HCT116 (cell line): ENCODE data around the gene ERN1. TPM values are rescaled to one million over a fixed set of nuclear protein-coding genes. Genes with fewer than 3 reads are reported as not detected.

Source experiments
- ATAC-seq: fragments of 200-7000 bp; cut with Tn5 transposase; 2 replicates; pipeline ENCODE4 v1.9.1; 2020; ENCODE audit warnings: mild to moderate bottlenecking, moderate library complexity
- BruUV-seq: library from RNA; stranded (reverse); fragments of 400-500 nt; replicated peaks from 2 replicates; lab custom pipeline; 2021; lab: Mats Ljungman, UMichigan
- CTCF ChIA-PET: fragments of 300-600 bp; sonication (Branson Sonifier 250); formaldehyde crosslinking; loops from one replicate; lab custom pipeline; 2021; ENCODE audit warnings: antibody characterized with exemption; lab: Charles Lee
- POLR2A ChIA-PET: fragments of 300-600, 350-600 bp; sonication (Branson Sonifier 250); formaldehyde crosslinking; loops from one replicate; lab custom pipeline; 2021; ENCODE audit warnings: antibody characterized with exemption; lab: Charles Lee
- RAD21 ChIA-PET, 2 experiments: fragments of 300-600 bp; sonication (Branson Sonifier 250); formaldehyde crosslinking; loops; one replicate each; lab custom pipeline; 2023; ENCODE audit warnings: low total read pairs in 2 of 2; ENCODE audit not compliant: uncharacterized antibody in 2 of 2, unreplicated experiment in 2 of 2, low non-redundant PET in 1 of 2; lab: Charles Lee
- DNase-seq: peaks from one replicate; pipeline ENCODE4 v3.0.0-alpha.2; 2010; ENCODE audit warnings: low read depth, low spot score
- H2AFZ ChIP-seq: fragments of 200-600 bp; shearing (Covaris generic), sonication (generic); 2 replicates; pipeline ENCODE4 v1.6.1; 2017; ENCODE audit warnings: low read depth, mixed run types, mixed read lengths, antibody characterized with exemption, low read length; ENCODE audit not compliant: poor library complexity, severe bottlenecking
- H3K27ac ChIP-seq: 2 replicates; pipeline ENCODE4 v1.5.1; 2012; ENCODE audit warnings: low read depth, low read length
- H3K27me3 ChIP-seq: fragments of 200-600 bp; sonication (generic); 2 replicates; pipeline ENCODE4 v1.6.1; 2016; ENCODE audit warnings: mixed run types, low read length, mixed read lengths; ENCODE audit not compliant: insufficient read depth
- H3K36me3 ChIP-seq, 2 experiments: fragments of 200-500 bp in 1 of 2; fragments of 200-600 bp in 1 of 2; sonication (Bioruptor generic) in 1 of 2; sonication (generic) in 1 of 2; 2 replicates each; pipeline versions ENCODE4 v1.5.1 to v1.6.1; 2014 to 2016; ENCODE audit warnings: low read length in 2 of 2, inconsistent platforms in 1 of 2, mixed read lengths in 1 of 2, mixed run types in 1 of 2; ENCODE audit not compliant: insufficient read depth in 2 of 2, control insufficient read depth in 1 of 2
- H3K4me1 ChIP-seq, 2 experiments: fragments of 200-600 bp in 1 of 2; sonication (generic) in 1 of 2; 2 replicates each; pipeline versions ENCODE4 v1.5.1 to v1.6.1; 2012 to 2017; ENCODE audit warnings: low read length in 2 of 2, inconsistent platforms in 1 of 2, mild to moderate bottlenecking in 1 of 2, mixed read lengths in 1 of 2, mixed run types in 1 of 2, moderate library complexity in 1 of 2; ENCODE audit not compliant: insufficient read depth in 2 of 2, control insufficient read depth in 1 of 2
- H3K4me2 ChIP-seq: fragments of 200-600 bp; sonication (generic); 2 replicates; pipeline ENCODE4 v1.6.1; 2017; ENCODE audit warnings: mixed run types, low read length, mixed read lengths
- H3K4me3 ChIP-seq, 2 experiments: fragments of 200-600 bp in 1 of 2; sonication (generic) in 1 of 2; replicated peaks in 1 of 2; 2 replicates each; pipeline ENCODE4 v1.5.1; 2011 to 2016; ENCODE audit warnings: low read length in 2 of 2, control low read depth in 1 of 2, low read depth in 1 of 2, mild to moderate bottlenecking in 1 of 2, mixed read lengths in 1 of 2, mixed run types in 1 of 2
- H3K79me2 ChIP-seq: fragments of 200-600 bp; sonication (generic); 2 replicates; pipeline ENCODE4 v1.6.1; 2017; ENCODE audit warnings: mild to moderate bottlenecking, mixed run types, low read length, moderate library complexity, mixed read lengths; ENCODE audit not compliant: insufficient read depth
- H3K9ac ChIP-seq: fragments of 200-600 bp; sonication (generic); 2 replicates; pipeline ENCODE4 v1.6.1; 2016; ENCODE audit warnings: low read length, mixed read lengths
- H3K9me2 ChIP-seq: fragments of 200-600 bp; sonication (generic), shearing (Covaris generic); 2 replicates; pipeline ENCODE4 v1.6.1; 2017; ENCODE audit warnings: mixed run types, mild to moderate bottlenecking, moderate library complexity; ENCODE audit not compliant: insufficient read depth
- H3K9me3 ChIP-seq, 2 experiments: fragments of 200-500 bp in 1 of 2; fragments of 200-600 bp in 1 of 2; sonication (Bioruptor generic) in 1 of 2; sonication (generic) in 1 of 2; 2 replicates each; pipeline ENCODE4 v1.6.1; 2014 to 2017; ENCODE audit warnings: low read length in 2 of 2, mixed read lengths in 2 of 2, inconsistent platforms in 1 of 2, low read depth in 1 of 2, mild to moderate bottlenecking in 1 of 2, mixed run types in 1 of 2, moderate library complexity in 1 of 2; ENCODE audit not compliant: control insufficient read depth in 1 of 2, insufficient read depth in 1 of 2
- H4K20me1 ChIP-seq: fragments of 200-600 bp; sonication (generic), shearing (Covaris generic); 2 replicates; pipeline ENCODE4 v1.6.1; 2017; ENCODE audit warnings: mixed run types, mild to moderate bottlenecking, moderate library complexity; ENCODE audit not compliant: insufficient read depth
- CBX3 ChIP-seq: IDR thresholded peaks from 2 replicates; pipeline ENCODE4 v1.6.1; 2012; ENCODE audit warnings: low read depth
- CEBPB ChIP-seq: IDR thresholded peaks from 2 replicates; pipeline ENCODE4 v1.6.1; 2012; ENCODE audit warnings: low read depth
- ELF1 ChIP-seq: IDR thresholded peaks from 2 replicates; pipeline ENCODE4 v1.6.1; 2012; ENCODE audit warnings: low read depth, borderline replicate concordance
- EZH2 ChIP-seq: fragments of 200-600 bp; sonication (generic); IDR thresholded peaks from 2 replicates; pipeline ENCODE4 v1.6.1; 2017; ENCODE audit warnings: antibody characterized with exemption, mixed run types
- EZH2phosphoT487 ChIP-seq: fragments of 200-600 bp; IDR thresholded peaks from 2 replicates; pipeline ENCODE4 v1.6.1; 2018; ENCODE audit warnings: antibody characterized with exemption, borderline replicate concordance
- JUND ChIP-seq: IDR thresholded peaks from 2 replicates; pipeline ENCODE4 v1.6.1; 2012
- POLR2A ChIP-seq: IDR thresholded peaks from 2 replicates; pipeline ENCODE4 v1.7.0; 2011; ENCODE audit warnings: borderline replicate concordance; ENCODE audit not compliant: insufficient read depth, insufficient read length; ENCODE audit errors: extremely low read depth
- RAD21 ChIP-seq: IDR thresholded peaks from 2 replicates; pipeline ENCODE4 v1.6.1; 2012; ENCODE audit warnings: low read depth, mild to moderate bottlenecking
- SIN3A ChIP-seq: IDR thresholded peaks from 2 replicates; pipeline ENCODE4 v1.6.1; 2012; ENCODE audit warnings: low read depth
- SP1 ChIP-seq: IDR thresholded peaks from 2 replicates; pipeline ENCODE4 v1.6.1; 2012; ENCODE audit warnings: low read depth
- SRF ChIP-seq: IDR thresholded peaks from 2 replicates; pipeline ENCODE4 v1.6.1; 2012; ENCODE audit warnings: low read depth
- TCF7L2 ChIP-seq: IDR thresholded peaks from 2 replicates; pipeline ENCODE4 v1.7.0; 2011; ENCODE audit warnings: borderline replicate concordance, inconsistent platforms; ENCODE audit not compliant: insufficient read depth, insufficient read length; ENCODE audit errors: extremely low read depth
- YY1 ChIP-seq: IDR thresholded peaks from 2 replicates; pipeline ENCODE4 v1.6.1; 2011; ENCODE audit warnings: low read length, low read depth, moderate library complexity, mild to moderate bottlenecking; ENCODE audit not compliant: insufficient replicate concordance; ENCODE audit errors: extremely low read depth
- ZFX ChIP-seq: fragments of 450-650 bp; IDR thresholded peaks from 2 replicates; pipeline ENCODE4 v1.6.1; 2017
- intact Hi-C: fragments of 100-400 bp; cut with micrococcal nuclease; formaldehyde crosslinking; loops from 2 replicates; pipeline ENCODE4 v1.10.0; 2022
- total RNA-seq: library from RNA; stranded (reverse); gene quantifications from one replicate; pipeline ENCODE4 v1.2.1, GENCODE V29; 2021; ENCODE audit not compliant: unreplicated experiment
- TF ChIP-seq, protein P1 (sequence below): IDR thresholded peaks from 2 replicates; pipeline ENCODE4 v1.6.1; 2011; ENCODE audit warnings: mild to moderate bottlenecking, low read length, moderate library complexity; ENCODE audit not compliant: insufficient replicate concordance; ENCODE audit errors: extremely low read depth
- TF ChIP-seq, protein P2 (sequence below): IDR thresholded peaks from 2 replicates; pipeline ENCODE4 v1.6.1; 2012
- TF ChIP-seq, protein P3 (sequence below): IDR thresholded peaks from 2 replicates; pipeline ENCODE4 v1.6.1; 2012

Gene ERN1
- total RNA-seq, 1 experiment from 2014 or later = 28.2 TPM

- intact Hi-C loops = no loop called here
- ChIA-PET RAD21 (no interaction called here), CTCF (interaction anchor here (0.6 kb wide), 1 partner anchor 22 kb away, joined by 3 read pairs; no protein-coding TSS in a partner anchor), POLR2A (interaction anchor here (1.5 kb wide), 1 partner anchor 29 kb away, joined by 3 read pairs; no protein-coding TSS in a partner anchor)
- Histone ChIP-seq H3K27ac (no peak overlapping the region), H3K9me3 (no peaks in the 10 kb centered on the region), H3K9ac (no peak overlapping the region), H3K4me2 (no peak overlapping the region), H3K27me3 (no peaks in the 10 kb centered on the region), H3K79me2 (peaks cover 6% of the 10 kb centered on the region; the same call in 1 of the 2 replicates), H3K9me2 (no peaks in the 10 kb centered on the region), H4K20me1 (no peaks in the 10 kb centered on the region), H2AFZ (no peak overlapping the region), H3K4me3 (no peak overlapping the region), H3K36me3 (no peaks in the 10 kb centered on the region), H3K4me1 (no peaks in the 10 kb centered on the region; a peak in 1 of 4 replicates)
- DNase-seq (no peak), ATAC-seq (no peak)
- TF ChIP-seq RAD21 = no peak
- TF ChIP-seq CEBPB = peak; percentile 89
- TF ChIP-seq, protein P1, sequence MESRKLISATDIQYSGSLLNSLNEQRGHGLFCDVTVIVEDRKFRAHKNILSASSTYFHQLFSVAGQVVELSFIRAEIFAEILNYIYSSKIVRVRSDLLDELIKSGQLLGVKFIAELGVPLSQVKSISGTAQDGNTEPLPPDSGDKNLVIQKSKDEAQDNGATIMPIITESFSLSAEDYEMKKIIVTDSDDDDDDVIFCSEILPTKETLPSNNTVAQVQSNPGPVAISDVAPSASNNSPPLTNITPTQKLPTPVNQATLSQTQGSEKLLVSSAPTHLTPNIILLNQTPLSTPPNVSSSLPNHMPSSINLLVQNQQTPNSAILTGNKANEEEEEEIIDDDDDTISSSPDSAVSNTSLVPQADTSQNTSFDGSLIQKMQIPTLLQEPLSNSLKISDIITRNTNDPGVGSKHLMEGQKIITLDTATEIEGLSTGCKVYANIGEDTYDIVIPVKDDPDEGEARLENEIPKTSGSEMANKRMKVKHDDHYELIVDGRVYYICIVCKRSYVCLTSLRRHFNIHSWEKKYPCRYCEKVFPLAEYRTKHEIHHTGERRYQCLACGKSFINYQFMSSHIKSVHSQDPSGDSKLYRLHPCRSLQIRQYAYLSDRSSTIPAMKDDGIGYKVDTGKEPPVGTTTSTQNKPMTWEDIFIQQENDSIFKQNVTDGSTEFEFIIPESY = no peak
- BruUV-seq = no TSS peak
Observed at GRCh38 chr17:64115822-64116534, 14.0 kb downstream of the ERN1 start.

DNA sequence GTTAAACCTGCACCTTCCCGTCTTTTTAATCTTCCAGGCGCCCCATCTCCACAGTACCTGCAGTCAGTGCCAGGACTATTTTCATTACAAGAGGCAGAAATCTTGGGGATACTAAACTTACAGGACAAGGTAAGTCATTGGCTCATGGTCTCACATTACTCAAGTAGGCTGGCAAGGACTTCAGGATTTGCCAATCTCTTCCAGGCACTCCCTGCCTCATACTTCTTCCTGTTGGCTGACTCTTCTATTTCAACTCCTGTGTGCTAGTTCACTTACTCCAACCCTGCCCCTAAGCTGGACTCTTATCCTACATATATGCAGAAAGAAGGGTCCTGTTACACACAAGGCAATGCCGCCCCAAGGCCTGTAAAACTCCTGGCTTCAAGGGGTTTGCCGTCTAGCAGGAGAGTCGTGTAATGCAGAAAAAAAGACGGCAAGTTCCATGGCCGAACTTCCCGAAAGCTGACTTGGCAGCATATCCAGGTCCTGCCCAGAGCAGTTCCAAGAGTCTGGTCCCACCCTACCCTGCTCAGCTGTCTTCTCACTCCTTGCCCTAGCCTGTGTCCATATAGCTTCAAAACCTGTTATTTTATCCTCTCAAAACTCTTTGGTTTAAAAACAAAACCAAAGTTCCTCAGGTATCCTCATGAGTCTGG, 14.8 kb downstream of the ERN1 start:
- Histone ChIP-seq H3K27ac (no peak overlapping the region), H3K4me1 (peaks cover 3 to 7% of the 10 kb centered on the region in 2 experiments; a peak in 3 of 4 replicates)
- POLR2A ChIA-PET = interaction anchor here (0.7 to 1.5 kb wide), 2 partner anchors 30 to 364 kb away, joined by 3 read pairs; no protein-coding TSS in a partner anchor
- TF ChIP-seq YY1 (no peak), TCF7L2 (no peak), SP1 (no peak), ELF1 (no peak), CEBPB (no peak), JUND (no peak), ZFX (no peak), EZH2phosphoT487 (no peak), POLR2A (no peak), CBX3 (no peak), RAD21 (no peak), SRF (no peak), SIN3A (no peak), EZH2 (no peak)
- TF ChIP-seq, protein P2, sequence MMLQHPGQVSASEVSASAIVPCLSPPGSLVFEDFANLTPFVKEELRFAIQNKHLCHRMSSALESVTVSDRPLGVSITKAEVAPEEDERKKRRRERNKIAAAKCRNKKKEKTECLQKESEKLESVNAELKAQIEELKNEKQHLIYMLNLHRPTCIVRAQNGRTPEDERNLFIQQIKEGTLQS = no peak
- TF ChIP-seq, protein P3, sequence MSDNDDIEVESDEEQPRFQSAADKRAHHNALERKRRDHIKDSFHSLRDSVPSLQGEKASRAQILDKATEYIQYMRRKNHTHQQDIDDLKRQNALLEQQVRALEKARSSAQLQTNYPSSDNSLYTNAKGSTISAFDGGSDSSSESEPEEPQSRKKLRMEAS = no peak

More for the DNA sequence above, 14.8 kb downstream of the ERN1 start:
- no peak overlapping the region for H3K4me2 ChIP-seq
- intact Hi-C loops = no loop called here
- H3K27me3 ChIP-seq = no peaks in the 10 kb centered on the region
- H2AFZ ChIP-seq = no peak overlapping the region
- H3K9ac ChIP-seq = no peak overlapping the region
- peaks cover 6% of the 10 kb centered on the region; the same call in 1 of the 2 replicates for H3K79me2 ChIP-seq
- no peaks in the 10 kb centered on the region for H3K9me3 ChIP-seq
- no peak overlapping the region for H3K4me3 ChIP-seq
- no peaks in the 10 kb centered on the region for H3K36me3 ChIP-seq
- ChIA-PET CTCF (interaction anchor here (0.6 kb wide), 1 partner anchor 22 kb away, joined by 3 read pairs; no protein-coding TSS in a partner anchor), RAD21 (no interaction called here)
- no peak for ATAC-seq
- DNase-seq = no peak
- no peaks in the 10 kb centered on the region for H4K20me1 ChIP-seq
- BruUV-seq = no TSS peak
- no peaks in the 10 kb centered on the region for H3K9me2 ChIP-seq
